ENCODE results near the gene FOXP1. TPM values are rescaled to one million over a fixed set of nuclear protein-coding genes. Genes with fewer than 3 reads are reported as not detected.

The FOXP1 gene
- total RNA-seq, 1 donor from 2014 or later = 128 TPM

DNA sequence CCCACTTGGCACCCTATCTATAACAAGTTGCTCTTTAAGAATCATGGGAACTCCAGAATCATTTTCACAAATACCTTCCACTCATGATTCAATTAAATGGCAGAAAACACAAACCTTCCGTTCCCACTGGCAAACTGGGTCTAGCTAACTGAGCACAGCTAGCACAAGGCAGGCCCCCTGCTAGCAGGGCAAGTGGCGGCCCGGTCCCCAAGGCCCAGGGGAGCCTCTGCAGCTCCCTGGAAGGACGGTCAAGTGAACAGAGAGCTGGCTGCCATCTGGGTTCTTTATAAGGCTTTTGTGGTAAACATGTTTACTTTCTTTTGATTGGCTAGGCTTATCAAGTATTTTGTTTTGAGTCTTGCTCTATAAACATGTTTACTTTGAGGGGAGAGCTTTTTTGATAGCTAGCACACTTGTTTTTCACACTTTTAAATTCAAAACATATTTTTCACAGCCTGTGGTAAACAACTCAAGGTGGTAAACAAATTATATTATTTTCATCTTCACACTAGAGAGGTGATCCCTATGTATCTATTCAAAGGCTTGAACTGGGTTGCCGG is 81.4 kb downstream of the FOXP1 start:
- Histone ChIP-seq H3K4me1 (peaks cover 16% of the 10 kb centered on the region), H3K4me3 (no peak overlapping the region), H3K27ac (no peak overlapping the region), H3K27me3 (no peaks in the 10 kb centered on the region), H3K36me3 (no peaks in the 10 kb centered on the region), H3K9me3 (no peaks in the 10 kb centered on the region)
- TF ChIP-seq POLR2AphosphoS5 (IDR thresholded peaks at IDR 0.05; ENCODE audit: insufficient read depth in 1 of 2, low read depth in 1 of 2) = no peak
- no peak for TF ChIP-seq CTCF (IDR thresholded peaks at IDR 0.05)
- TF ChIP-seq POLR2A (IDR thresholded peaks at IDR 0.05) = no peak
- DNase-seq (ENCODE audit: extremely low spot score in 2 of 2) = no peak
- intact Hi-C loops (cut with DNase I) = no loop called here

GRCh38 chr3:71500696-71501095 is 82.8 kb downstream of the FOXP1 start:
- Histone ChIP-seq H3K36me3 (no peaks in the 10 kb centered on the region), H3K27ac (no peak overlapping the region), H3K27me3 (no peaks in the 10 kb centered on the region), H3K4me3 (no peak overlapping the region), H3K4me1 (peaks cover 29% of the 10 kb centered on the region), H3K9me3 (no peaks in the 10 kb centered on the region)
- intact Hi-C loops (cut with DNase I) = no loop called here
- TF ChIP-seq POLR2AphosphoS5 (IDR thresholded peaks at IDR 0.05; ENCODE audit: insufficient read depth in 1 of 2, low read depth in 1 of 2) (no peak), POLR2A (IDR thresholded peaks at IDR 0.05) (no peak), CTCF (IDR thresholded peaks at IDR 0.05) (no peak)
- no peak for DNase-seq (ENCODE audit: extremely low spot score in 2 of 2)

GRCh38 chr3:71499227-71499876 is 84.2 kb downstream of the FOXP1 start:
- no peak for TF ChIP-seq POLR2A (IDR thresholded peaks at IDR 0.05)
- TF ChIP-seq POLR2AphosphoS5 (IDR thresholded peaks at IDR 0.05; ENCODE audit: insufficient read depth in 1 of 2, low read depth in 1 of 2) = no peak
- TF ChIP-seq CTCF (IDR thresholded peaks at IDR 0.05) = no peak
- peaks cover 32% of the 10 kb centered on the region for H3K4me1 ChIP-seq
- no peaks in the 10 kb centered on the region for H3K9me3 ChIP-seq
- H3K36me3 ChIP-seq = no peaks in the 10 kb centered on the region
- no peak for DNase-seq (ENCODE audit: extremely low spot score in 2 of 2)
- intact Hi-C loops (cut with DNase I) = no loop called here
- H3K27me3 ChIP-seq = no peaks in the 10 kb centered on the region
- H3K27ac ChIP-seq = no peak overlapping the region
- H3K4me3 ChIP-seq = no peak overlapping the region

GRCh38 chr3:71498543-71498942 is 85.0 kb downstream of the FOXP1 start:
- H3K36me3 ChIP-seq = no peaks in the 10 kb centered on the region
- H3K4me1 ChIP-seq = peaks cover 32% of the 10 kb centered on the region
- H3K27ac ChIP-seq = no peak overlapping the region
- no peak for TF ChIP-seq POLR2AphosphoS5 (IDR thresholded peaks at IDR 0.05; ENCODE audit: insufficient read depth in 1 of 2, low read depth in 1 of 2)
- no peak for TF ChIP-seq CTCF (IDR thresholded peaks at IDR 0.05)
- no peak for TF ChIP-seq POLR2A (IDR thresholded peaks at IDR 0.05)
- intact Hi-C loops (cut with DNase I) = no loop called here
- DNase-seq (ENCODE audit: extremely low spot score in 2 of 2) = no peak
- H3K9me3 ChIP-seq = no peaks in the 10 kb centered on the region
- no peak overlapping the region for H3K4me3 ChIP-seq
- H3K27me3 ChIP-seq = no peaks in the 10 kb centered on the region

DNA sequence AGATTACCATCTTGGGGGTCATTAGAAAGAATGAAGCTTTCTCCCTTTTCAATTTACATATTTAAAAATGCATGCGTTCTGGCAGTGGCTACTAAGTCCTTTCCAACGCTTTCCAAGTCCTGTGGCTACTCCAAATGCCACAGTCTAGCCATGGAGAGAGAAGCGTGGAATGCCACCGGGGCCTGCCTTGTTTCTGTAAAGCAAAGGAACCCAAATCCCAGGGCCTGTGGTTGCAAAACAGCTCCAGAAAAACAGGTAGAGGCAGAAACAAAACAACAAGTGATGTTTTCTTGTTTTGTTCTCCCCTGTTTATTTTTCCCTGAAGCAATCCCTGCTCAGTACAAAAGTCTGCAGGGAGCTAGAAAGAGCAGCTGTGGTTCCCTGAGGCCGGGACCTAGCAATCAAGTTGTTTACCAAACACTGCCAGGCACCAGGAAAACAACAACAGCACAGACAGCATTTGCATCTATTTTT is 85.5 kb downstream of the FOXP1 start:
- Histone ChIP-seq H3K27ac (no peak overlapping the region), H3K27me3 (no peaks in the 10 kb centered on the region), H3K4me3 (no peak overlapping the region), H3K4me1 (peaks cover 32% of the 10 kb centered on the region), H3K9me3 (no peaks in the 10 kb centered on the region), H3K36me3 (no peaks in the 10 kb centered on the region)
- DNase-seq (ENCODE audit: extremely low spot score in 2 of 2) = no peak
- no peak for TF ChIP-seq CTCF (IDR thresholded peaks at IDR 0.05)
- no peak for TF ChIP-seq POLR2A (IDR thresholded peaks at IDR 0.05)
- TF ChIP-seq POLR2AphosphoS5 (IDR thresholded peaks at IDR 0.05; ENCODE audit: insufficient read depth in 1 of 2, low read depth in 1 of 2) = no peak
- intact Hi-C loops (cut with DNase I) = no loop called here
